Mesothelial cell of epicardium (in vitro differentiated cells): Measurements from ENCODE around the gene GPRIN1. TPM values are rescaled to one million over a fixed set of nuclear protein-coding genes. Genes with fewer than 3 reads are reported as not detected.

Source experiments
- DNase-seq, 2 experiments: peaks; one replicate each; pipeline ENCODE4 v3.0.0; 2021; ENCODE audit warnings: low spot score in 2 of 2; ENCODE audit not compliant: unreplicated experiment in 2 of 2
- H3K27ac Mint-ChIP-seq: 2 replicates; pipeline ENCODE4 v1.8.0; 2021; ENCODE audit warnings: mixed read lengths
- H3K27me3 Mint-ChIP-seq: 2 replicates; pipeline ENCODE4 v1.8.0; 2021; ENCODE audit warnings: low read depth, mixed read lengths
- H3K36me3 Mint-ChIP-seq: 2 replicates; pipeline ENCODE4 v1.8.0; 2021; ENCODE audit warnings: mixed read lengths
- H3K4me1 Mint-ChIP-seq: 2 replicates; pipeline ENCODE4 v1.8.0; 2021; ENCODE audit warnings: mixed read lengths
- H3K4me3 Mint-ChIP-seq: 2 replicates; pipeline ENCODE4 v1.8.0; 2021; ENCODE audit warnings: mild to moderate bottlenecking, moderate library complexity, mixed read lengths
- H3K9me3 Mint-ChIP-seq: 2 replicates; pipeline ENCODE4 v1.8.0; 2021; ENCODE audit warnings: mixed read lengths
- CTCF ChIP-seq: fragments of 200-600 bp; sonication (generic); IDR thresholded peaks from one replicate; pipeline ENCODE4 v1.5.0; 2021; ENCODE audit warnings: antibody characterized with exemption; ENCODE audit not compliant: unreplicated experiment
- total RNA-seq: library from RNA; stranded (reverse); gene quantifications from 3 replicates; pipeline ENCODE4 v1.2.1, GENCODE V29; 2021

The GPRIN1 gene
- total RNA-seq, 1 donor from 2014 or later, result 1.3 TPM

GRCh38 chr5:176624938-176625337 is 15.0 kb upstream of the GPRIN1 start:
- H3K9me3 Mint-ChIP-seq, result no peaks in the 10 kb centered on the region
- H3K27me3 Mint-ChIP-seq, result peaks cover 97% of the 10 kb centered on the region
- H3K4me1 Mint-ChIP-seq, result peaks cover 6% of the 10 kb centered on the region

GRCh38 chr5:176624142-176624541 is 14.2 kb upstream of the GPRIN1 start:
- Mint-ChIP-seq H3K4me3 (no peak overlapping the region), H3K36me3 (no peaks in the 10 kb centered on the region), H3K27me3 (peaks cover 97% of the 10 kb centered on the region), H3K27ac (no peak overlapping the region), H3K4me1 (peaks cover 6% of the 10 kb centered on the region), H3K9me3 (no peaks in the 10 kb centered on the region)
- no peak for DNase-seq
- no peak for TF ChIP-seq CTCF

More at GRCh38 chr5:176624938-176625337, 15.0 kb upstream of the GPRIN1 start:
- H3K36me3 Mint-ChIP-seq, result no peaks in the 10 kb centered on the region
- DNase-seq, result no peak
- no peak for TF ChIP-seq CTCF
- H3K27ac Mint-ChIP-seq, result no peak overlapping the region
- H3K4me3 Mint-ChIP-seq, result no peak overlapping the region

- no peak for TF ChIP-seq CTCF
- DNase-seq, result no peak
- Mint-ChIP-seq H3K4me3 (no peak overlapping the region), H3K36me3 (no peaks in the 10 kb centered on the region), H3K27ac (no peak overlapping the region), H3K9me3 (no peaks in the 10 kb centered on the region), H3K4me1 (peaks cover 6% of the 10 kb centered on the region), H3K27me3 (peaks cover 96% of the 10 kb centered on the region)
Measured at GRCh38 chr5:176621661-176622079, 11.7 kb upstream of the GPRIN1 start.

- H3K9me3 Mint-ChIP-seq, result no peaks in the 10 kb centered on the region
- peaks cover 6% of the 10 kb centered on the region for H3K4me1 Mint-ChIP-seq
- H3K4me3 Mint-ChIP-seq, result no peak overlapping the region
- TF ChIP-seq CTCF, result no peak
- DNase-seq, result no peak
- no peaks in the 10 kb centered on the region for H3K36me3 Mint-ChIP-seq
- peaks cover 96% of the 10 kb centered on the region for H3K27me3 Mint-ChIP-seq
- H3K27ac Mint-ChIP-seq, result no peak overlapping the region
Measured at GRCh38 chr5:176620333-176620981, 10.5 kb upstream of the GPRIN1 start.

GRCh38 chr5:176619569-176620332 is 9.8 kb upstream of the GPRIN1 start:
- H3K9me3 Mint-ChIP-seq, result no peaks in the 10 kb centered on the region

More at GRCh38 chr5:176619569-176620332, 9.8 kb upstream of the GPRIN1 start:
- no peak for DNase-seq
- H3K27me3 Mint-ChIP-seq, result peaks cover 95% of the 10 kb centered on the region
- H3K27ac Mint-ChIP-seq, result no peak overlapping the region
- H3K4me3 Mint-ChIP-seq, result no peak overlapping the region
- H3K36me3 Mint-ChIP-seq, result no peaks in the 10 kb centered on the region
- peaks cover 6% of the 10 kb centered on the region for H3K4me1 Mint-ChIP-seq
- TF ChIP-seq CTCF, result no peak
